Breast epithelium (tissue), 3 donors: ENCODE data around the gene FOXA1.

ENCODE experiments used
- POLR2A ChIP-seq: fragments of 450-650 bp; IDR thresholded peaks from one replicate; pipeline ENCODE4 v1.6.1; 2016; ENCODE audit warnings: antibody characterized with exemption, mild to moderate bottlenecking, moderate library complexity
- POLR2AphosphoS5 ChIP-seq, 3 donors: sonication (generic); formaldehyde crosslinking; IDR thresholded peaks; one replicate each; pipeline ENCODE4 v1.6.1; 2017; ENCODE audit warnings: antibody characterized with exemption in 3 of 3
- TF ChIP-seq, protein P1 (sequence below), 3 donors: fragments of 450-650 bp; IDR thresholded peaks; one replicate each; pipeline ENCODE4 v1.5.1; 2016 to 2017; ENCODE audit warnings: antibody characterized with exemption in 3 of 3, mild to moderate bottlenecking in 3 of 3, moderate library complexity in 3 of 3

- TF ChIP-seq, protein P1, sequence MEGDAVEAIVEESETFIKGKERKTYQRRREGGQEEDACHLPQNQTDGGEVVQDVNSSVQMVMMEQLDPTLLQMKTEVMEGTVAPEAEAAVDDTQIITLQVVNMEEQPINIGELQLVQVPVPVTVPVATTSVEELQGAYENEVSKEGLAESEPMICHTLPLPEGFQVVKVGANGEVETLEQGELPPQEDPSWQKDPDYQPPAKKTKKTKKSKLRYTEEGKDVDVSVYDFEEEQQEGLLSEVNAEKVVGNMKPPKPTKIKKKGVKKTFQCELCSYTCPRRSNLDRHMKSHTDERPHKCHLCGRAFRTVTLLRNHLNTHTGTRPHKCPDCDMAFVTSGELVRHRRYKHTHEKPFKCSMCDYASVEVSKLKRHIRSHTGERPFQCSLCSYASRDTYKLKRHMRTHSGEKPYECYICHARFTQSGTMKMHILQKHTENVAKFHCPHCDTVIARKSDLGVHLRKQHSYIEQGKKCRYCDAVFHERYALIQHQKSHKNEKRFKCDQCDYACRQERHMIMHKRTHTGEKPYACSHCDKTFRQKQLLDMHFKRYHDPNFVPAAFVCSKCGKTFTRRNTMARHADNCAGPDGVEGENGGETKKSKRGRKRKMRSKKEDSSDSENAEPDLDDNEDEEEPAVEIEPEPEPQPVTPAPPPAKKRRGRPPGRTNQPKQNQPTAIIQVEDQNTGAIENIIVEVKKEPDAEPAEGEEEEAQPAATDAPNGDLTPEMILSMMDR (IDR thresholded peaks at IDR 0.05): no peak
- no peak for TF ChIP-seq POLR2AphosphoS5 (IDR thresholded peaks at IDR 0.05)
- TF ChIP-seq POLR2A: no peak
Observed at GRCh38 chr14:37587131-37587803, 7.8 kb downstream of the FOXA1 start.
